ENCODE data around the gene AP1S2. TPM values are rescaled to one million over a fixed set of nuclear protein-coding genes. Genes with fewer than 3 reads are reported as not detected.

AP1S2 gene
- total and polyA plus RNA-seq, 2 of the 8 experiments (the other 6 are each of a cell fraction or from before 2014, with no cell fraction given) = 88.2 to 237 TPM

DNA sequence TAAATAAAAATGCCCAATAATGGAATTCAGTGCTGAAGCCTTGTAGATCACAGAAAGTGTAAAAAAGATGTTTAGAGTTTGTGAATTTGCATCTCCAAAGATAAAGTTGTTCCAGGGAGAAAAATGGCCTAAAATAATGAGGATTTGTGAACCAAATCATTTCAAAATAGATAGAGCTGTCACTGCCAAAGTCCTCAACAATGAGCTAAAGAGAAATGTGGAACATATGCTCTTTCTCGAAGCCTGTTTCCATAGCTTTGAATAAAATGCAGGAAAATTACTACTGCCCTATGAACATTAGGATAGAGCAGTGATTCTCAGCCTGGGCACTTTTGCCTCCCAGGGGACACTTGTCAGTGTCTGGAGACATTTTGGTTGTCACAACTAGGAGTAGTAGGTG is 3.4 kb upstream of the AP1S2 start:
- Histone ChIP-seq H4K5ac (ENCODE audit: insufficient read length, low read depth, low read length) (no peak overlapping the region), H3K23me2 (ENCODE audit: low read depth, low read length) (peaks cover 8% of the 10 kb centered on the region; the same call in 1 of the 2 replicates), H2BK15ac (ENCODE audit: low read length) (no peak overlapping the region), H4K20me1 (replicated peaks in 1 of 2; ENCODE audit: control insufficient read depth in 1 of 2, insufficient read depth in 2 of 2, low read length in 2 of 2) (peaks cover 0 to 3% of the 10 kb centered on the region in 2 experiments), H3K4me1 (replicated peaks in 1 of 4; ENCODE audit: control insufficient read depth in 3 of 4, insufficient read depth in 4 of 4, low read length in 3 of 4) (peaks cover 0 to 2% (median 0%) of the 10 kb centered on the region in 4 experiments; a peak in 2 of 7 replicates), H4K8ac (ENCODE audit: extremely low read depth, insufficient read depth, low read length) (no peak overlapping the region), H3K56ac (replicated peaks; ENCODE audit: insufficient read length, low read depth, low read length) (no peak overlapping the region), H3K79me2 (ENCODE audit: control insufficient read depth in 1 of 2, insufficient read depth in 2 of 2, low read length in 2 of 2) (peaks cover 8 to 13% of the 10 kb centered on the region in 2 experiments), H3K23ac (ENCODE audit: insufficient read length) (no peak overlapping the region), H2BK5ac (ENCODE audit: low read depth, low read length) (no peak overlapping the region), H3K4ac (replicated peaks; ENCODE audit: insufficient read length, low read depth, low read length) (no peak overlapping the region), H2AFZ (ENCODE audit: low read length) (no peak overlapping the region), H4K91ac (replicated peaks; ENCODE audit: insufficient read length, low read length) (no peak overlapping the region), H2AK5ac (ENCODE audit: low read depth, low read length) (no peak overlapping the region), H3K4me3 (ENCODE audit: extremely low read depth in 1 of 4, insufficient read depth in 2 of 4, low read depth in 3 of 4, low read length in 4 of 4) (no peak overlapping the region), H3K4me2 (ENCODE audit: insufficient read depth in 1 of 2, low read depth in 2 of 2, low read length in 2 of 2) (no peak overlapping the region), H3K18ac (ENCODE audit: extremely low read depth, low read length) (no peak overlapping the region), H2BK12ac (ENCODE audit: low read depth, low read length) (no peak overlapping the region), H2BK20ac (ENCODE audit: low read length) (no peak overlapping the region), H3K36me3 (ENCODE audit: control insufficient read depth in 2 of 4, insufficient read depth in 4 of 4, low read length in 3 of 4) (peaks cover 0 to 7% (median 0%) of the 10 kb centered on the region in 4 experiments; a peak in 1 of 8 replicates), H2BK120ac (replicated peaks; ENCODE audit: low read depth, low read length) (no peak overlapping the region), H3K14ac (ENCODE audit: insufficient read length) (no peak overlapping the region), H3K27me3 (replicated peaks in 1 of 4; ENCODE audit: control insufficient read depth in 3 of 4, extremely low read depth in 1 of 4, insufficient read depth in 3 of 4, low read length in 3 of 4) (no peaks in the 10 kb centered on the region), H3K27ac (ENCODE audit: low read depth, low read length) (no peak overlapping the region), H3K9ac (replicated peaks in 1 of 4; ENCODE audit: extremely low read depth in 1 of 4, low read depth in 3 of 4, low read length in 3 of 4) (no peak overlapping the region), H3K79me1 (ENCODE audit: low read depth, low read length) (no peaks in the 10 kb centered on the region), H3K9me3 (ENCODE audit: insufficient read depth in 2 of 2, low read depth in 1 of 2, low read length in 1 of 2) (no peaks in the 10 kb centered on the region)
- no peak for FAIRE-seq
- DNase-seq (ENCODE audit: low read depth in 1 of 2, low spot score in 2 of 2) = no peak
- ChIA-PET CTCF (ENCODE audit: partially characterized antibody) (no interaction called here), POLR2A (ENCODE audit: partially characterized antibody) (no interaction called here)
- 93% methylated on average over 1 of the region's 1 CpG; no CpG with 5 or more reads in 1 of the 2 experiments for WGBS, 2 experiments (ENCODE audit: extremely low coverage in 1 of 2, insufficient coverage in 1 of 2, insufficient read length in 1 of 2, insufficient replicate concordance in 2 of 2, low coverage in 1 of 2, low lambda C conversion rate in 2 of 2, missing lambda C conversion rate in 1 of 2)
- TF ChIP-seq EP300 (IDR thresholded peaks at IDR 0.05; ENCODE audit: borderline replicate concordance in 1 of 2, low read depth in 2 of 2, low read length in 2 of 2) = no peak
- no peak for TF ChIP-seq RNF2 (IDR thresholded peaks at IDR 0.05; ENCODE audit: borderline replicate concordance, low read depth, low read length, missing control alignments, poor library complexity, severe bottlenecking)
- TF ChIP-seq FOSL1 (IDR thresholded peaks at IDR 0.05; ENCODE audit: insufficient read depth, low read depth, low read length) = no peak
- no peak for TF ChIP-seq CREB1 (IDR thresholded peaks at IDR 0.05)
- TF ChIP-seq CHD2 (IDR thresholded peaks at IDR 0.05; ENCODE audit: low read length) = no peak
- no peak for TF ChIP-seq SUZ12 (IDR thresholded peaks at IDR 0.05; ENCODE audit: low read length)
- TF ChIP-seq MAFK (IDR thresholded peaks at IDR 0.05; ENCODE audit: low read depth, low read length) = no peak
- no peak for TF ChIP-seq YY1 (IDR thresholded peaks at IDR 0.05; ENCODE audit: low read depth, low read length)
- no peak for TF ChIP-seq SIX5 (IDR thresholded peaks at IDR 0.05; ENCODE audit: low read depth, low read length)
- TF ChIP-seq BCL11A (IDR thresholded peaks at IDR 0.05; ENCODE audit: low read depth in 2 of 2, low read length in 2 of 2) = no peak
- TF ChIP-seq, protein P1, sequence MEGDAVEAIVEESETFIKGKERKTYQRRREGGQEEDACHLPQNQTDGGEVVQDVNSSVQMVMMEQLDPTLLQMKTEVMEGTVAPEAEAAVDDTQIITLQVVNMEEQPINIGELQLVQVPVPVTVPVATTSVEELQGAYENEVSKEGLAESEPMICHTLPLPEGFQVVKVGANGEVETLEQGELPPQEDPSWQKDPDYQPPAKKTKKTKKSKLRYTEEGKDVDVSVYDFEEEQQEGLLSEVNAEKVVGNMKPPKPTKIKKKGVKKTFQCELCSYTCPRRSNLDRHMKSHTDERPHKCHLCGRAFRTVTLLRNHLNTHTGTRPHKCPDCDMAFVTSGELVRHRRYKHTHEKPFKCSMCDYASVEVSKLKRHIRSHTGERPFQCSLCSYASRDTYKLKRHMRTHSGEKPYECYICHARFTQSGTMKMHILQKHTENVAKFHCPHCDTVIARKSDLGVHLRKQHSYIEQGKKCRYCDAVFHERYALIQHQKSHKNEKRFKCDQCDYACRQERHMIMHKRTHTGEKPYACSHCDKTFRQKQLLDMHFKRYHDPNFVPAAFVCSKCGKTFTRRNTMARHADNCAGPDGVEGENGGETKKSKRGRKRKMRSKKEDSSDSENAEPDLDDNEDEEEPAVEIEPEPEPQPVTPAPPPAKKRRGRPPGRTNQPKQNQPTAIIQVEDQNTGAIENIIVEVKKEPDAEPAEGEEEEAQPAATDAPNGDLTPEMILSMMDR (IDR thresholded peaks at IDR 0.05; ENCODE audit: control extremely low read depth in 1 of 3, insufficient read depth in 1 of 3, low read depth in 1 of 3, low read length in 3 of 3) = no peak
- TF ChIP-seq KDM5A (IDR thresholded peaks at IDR 0.05; ENCODE audit: low read length) = no peak
